Effector CD8-positive, alpha-beta T cell (primary cell): ENCODE results near the gene MRPL48.

Source experiments
- DNase-seq: peaks from one replicate; lab custom pipeline; 2025; lab: John Stamatoyannopoulos, UW

MRPL48 gene

GRCh38 chr11:73893041-73893440 lies 105.4 kb downstream of the MRPL48 start:
- no peak for DNase-seq

GRCh38 chr11:73894725-73895335 lies 107.2 kb downstream of the MRPL48 start:
- no peak for DNase-seq

- no peak for DNase-seq
Measured at GRCh38 chr11:73902303-73902702, 114.6 kb downstream of the MRPL48 start.

GRCh38 chr11:73907191-73907590 lies 119.5 kb downstream of the MRPL48 start:
- no peak for DNase-seq

- no peak for DNase-seq
Measured at GRCh38 chr11:73912026-73912425, 124.4 kb downstream of the MRPL48 start.

GRCh38 chr11:73913472-73913871 lies 125.8 kb downstream of the MRPL48 start:
- no peak for DNase-seq

GRCh38 chr11:73914284-73914683 lies 126.6 kb downstream of the MRPL48 start:
- DNase-seq: no peak
